NCI-H1417 (cell line): ENCODE results near the gene GAL3ST2.
"Not testable (repeated sequence)": the region's sequence is repeated elsewhere in the genome, so short reads cannot be mapped to it uniquely, and the experiment has no call there.

Experiments used
- DNase-seq, 3 experiments: peaks; one replicate each; lab custom pipeline; 2025; lab: John Stamatoyannopoulos, UW

Gene GAL3ST2

DNA sequence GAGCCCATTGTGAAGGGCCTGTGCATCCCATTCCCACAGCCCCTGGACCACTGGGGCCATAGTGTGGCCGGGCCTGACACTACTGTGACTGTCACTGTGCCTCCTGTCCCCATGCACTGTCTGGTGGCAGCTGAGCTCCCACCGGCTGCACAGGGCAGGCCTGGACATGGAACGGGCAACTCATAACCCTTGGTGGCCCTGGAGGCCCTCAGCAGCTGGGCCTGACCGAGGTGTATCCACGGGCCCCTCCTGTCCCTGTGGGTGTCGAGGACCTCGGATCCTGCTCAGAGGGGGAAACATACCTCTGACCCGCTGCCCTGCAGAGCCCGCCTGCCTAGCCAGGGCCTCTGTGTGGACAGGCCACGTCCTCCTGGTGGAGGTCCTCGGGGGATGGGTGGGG, 7.8 kb upstream of the GAL3ST2 start:
- DNase-seq, result no peak

- DNase-seq, result no peak
Observed at GRCh38 chr2:241769819-241770184, 6.8 kb upstream of the GAL3ST2 start.

DNA sequence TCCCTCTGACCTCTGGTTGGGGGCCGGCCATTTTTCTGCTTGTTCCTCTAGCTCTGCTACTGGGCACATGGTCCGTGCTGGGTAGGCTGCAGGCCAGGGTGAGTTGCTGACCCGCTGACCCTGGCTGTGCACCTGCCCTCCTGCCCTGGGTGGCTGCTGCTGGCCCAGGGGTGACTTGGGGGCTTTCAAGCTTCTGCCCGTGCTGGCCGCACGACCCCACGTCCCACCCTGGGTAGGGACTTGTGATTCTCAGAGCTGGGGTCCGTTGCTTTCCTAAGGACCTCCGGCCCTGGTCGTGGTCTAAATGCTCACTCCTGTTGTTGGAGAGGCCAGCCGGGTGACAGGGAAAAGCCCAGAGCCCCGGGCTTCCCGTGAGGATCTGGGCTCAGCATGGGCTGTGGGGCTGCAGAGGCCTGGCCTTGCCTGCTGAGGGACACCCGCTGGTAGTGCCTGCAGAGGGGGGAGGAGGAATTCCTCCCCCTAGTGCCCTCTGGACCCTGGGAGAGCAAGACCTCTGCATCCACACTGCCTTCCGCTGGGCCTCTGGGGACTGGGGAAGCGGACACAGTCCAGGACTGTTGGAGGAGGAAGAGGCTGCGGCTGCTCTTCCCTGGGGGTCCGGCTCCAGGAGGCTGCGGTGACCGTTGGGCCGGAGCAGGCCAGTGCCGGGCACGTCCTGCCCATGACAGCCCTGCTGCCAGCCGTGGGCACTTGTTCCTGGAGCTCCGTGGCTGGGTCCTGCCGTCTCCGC, 6.3 kb upstream of the GAL3ST2 start:
- no peak for DNase-seq

DNA sequence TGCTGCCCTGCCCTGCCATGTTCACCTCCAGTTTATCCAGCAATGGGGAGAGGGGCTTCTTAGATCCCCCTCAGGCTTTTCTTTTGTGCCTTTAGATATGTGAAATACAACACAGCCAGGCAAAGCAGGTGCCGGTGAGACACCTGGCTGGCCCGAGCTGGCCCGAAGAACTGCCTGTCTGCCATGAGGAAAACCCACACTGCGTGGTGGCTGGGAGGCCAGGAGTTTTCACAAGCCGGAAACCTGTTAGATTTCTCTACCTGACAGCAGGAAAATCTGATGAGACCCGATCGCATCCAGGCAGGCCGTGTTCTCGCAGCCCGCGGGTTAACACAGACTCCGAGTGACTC, 5.7 kb upstream of the GAL3ST2 start:
- no peak for DNase-seq

DNA sequence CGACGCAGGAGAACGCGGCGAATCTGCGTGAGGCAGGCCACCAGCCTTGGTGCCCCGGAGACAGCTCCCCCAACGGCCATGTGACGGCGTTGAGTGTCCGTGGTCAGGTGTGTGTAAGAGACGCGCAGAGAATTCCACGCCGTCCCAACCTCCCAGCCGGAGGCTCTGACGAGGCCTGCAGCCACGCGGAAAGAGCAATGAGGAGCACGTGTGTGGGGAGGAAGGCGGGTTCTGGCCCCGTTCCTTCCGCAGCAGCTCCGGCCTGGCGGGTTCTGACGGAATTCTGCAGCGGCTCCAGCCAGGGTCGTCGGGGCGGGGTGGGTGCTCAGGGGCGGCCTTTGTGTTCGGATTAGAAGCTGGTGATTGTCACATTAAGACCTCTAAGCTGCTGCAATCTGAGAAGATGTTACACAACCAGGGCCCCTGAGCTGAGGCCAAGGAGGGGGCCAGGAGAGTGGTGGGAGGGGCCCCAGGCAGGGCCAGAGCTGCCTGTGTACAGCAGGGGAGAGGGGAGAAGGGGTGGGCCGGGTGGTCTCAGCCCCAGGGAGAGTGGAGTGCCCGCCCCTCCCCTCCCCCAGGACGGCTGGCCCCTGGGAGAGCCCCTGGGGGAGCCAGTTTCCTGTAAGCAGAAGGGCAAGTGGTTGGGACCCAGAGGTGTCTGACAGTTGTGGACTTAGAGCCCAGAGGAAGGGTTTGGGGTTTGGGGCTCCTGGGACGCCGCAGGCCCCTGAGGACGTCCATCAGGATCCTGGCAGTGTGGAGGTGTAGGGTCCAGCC, 5.1 kb upstream of the GAL3ST2 start:
- no peak for DNase-seq

DNA sequence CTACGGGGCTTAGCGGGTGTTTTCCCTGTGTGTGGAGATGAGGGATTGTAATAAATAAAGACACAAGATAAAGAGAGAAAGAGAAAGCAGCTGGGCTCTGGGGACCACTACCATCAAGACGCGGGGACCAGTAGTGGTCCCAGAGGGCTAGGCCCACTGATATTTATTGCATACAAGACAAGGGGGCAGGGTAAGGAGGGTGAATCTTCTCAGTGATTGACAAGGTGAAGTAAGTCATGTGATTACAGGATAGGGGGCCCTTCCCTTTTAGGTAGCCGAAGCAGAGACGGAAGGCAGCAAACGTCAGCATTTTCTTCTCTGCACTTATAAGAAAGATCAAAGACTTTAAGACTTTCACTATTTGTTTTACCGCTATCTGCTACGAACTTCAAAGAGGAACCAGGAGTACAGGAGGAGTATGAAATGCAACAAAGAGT, 4.5 kb upstream of the GAL3ST2 start:
- no peak for DNase-seq

GRCh38 chr2:241773511-241774418, 2.9 kb upstream of the GAL3ST2 start:
- peak in 2 of 3 experiments; percentile 76 to 83 for DNase-seq

- DNase-seq, result peak in 2 of 3 experiments; percentile 83 to 88
Observed at GRCh38 chr2:241774419-241775222, 2.0 kb upstream of the GAL3ST2 start.

DNA sequence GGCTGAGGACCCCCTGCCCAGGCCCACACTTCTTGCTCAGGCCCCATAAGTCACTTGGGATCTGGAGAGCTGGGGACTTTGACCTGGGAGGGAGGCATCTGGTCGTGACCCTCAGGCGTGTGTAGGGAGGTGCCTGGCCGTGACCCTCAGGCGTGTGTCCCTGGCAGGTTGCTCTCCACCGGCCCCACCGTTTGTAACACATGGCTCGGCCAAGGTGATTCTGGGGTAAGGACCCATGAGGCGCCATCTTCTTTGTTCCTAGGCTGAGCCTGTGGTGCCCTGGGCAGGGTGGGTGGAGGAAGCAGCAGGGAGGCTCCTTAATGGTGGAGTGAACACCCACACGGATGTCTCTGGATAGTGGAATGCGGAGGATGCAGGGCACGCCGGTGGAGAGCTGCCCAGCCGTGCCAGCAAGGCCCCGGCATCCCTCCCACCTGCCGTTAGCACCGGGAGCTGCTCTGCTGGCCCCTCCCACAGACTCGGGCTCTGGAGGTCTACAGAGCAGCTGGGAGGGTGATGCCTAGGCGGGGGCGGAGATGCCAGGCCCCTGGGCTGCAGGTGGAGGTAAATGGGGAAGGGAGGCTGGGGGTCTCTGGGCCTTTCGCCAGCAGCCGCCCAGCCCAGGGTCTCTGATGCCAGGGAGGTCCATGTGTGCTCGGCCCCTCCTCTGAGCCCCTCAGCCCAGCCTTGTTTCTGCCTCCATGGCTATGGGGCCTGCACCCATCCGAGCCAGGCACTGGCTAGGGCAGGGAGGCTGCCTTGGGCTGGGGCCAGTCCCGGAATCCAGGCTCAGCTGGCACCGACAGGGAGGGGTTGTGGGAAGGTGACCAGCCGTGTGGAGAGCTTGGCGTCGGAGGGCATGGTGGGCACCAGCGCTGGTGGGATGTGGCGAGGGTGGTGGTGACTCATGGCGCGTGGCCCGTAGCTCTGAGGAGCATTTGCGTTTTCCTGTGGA, 1.1 kb upstream of the GAL3ST2 start:
- DNase-seq, result peak in 2 of 3 experiments; percentile 44 to 54

DNA sequence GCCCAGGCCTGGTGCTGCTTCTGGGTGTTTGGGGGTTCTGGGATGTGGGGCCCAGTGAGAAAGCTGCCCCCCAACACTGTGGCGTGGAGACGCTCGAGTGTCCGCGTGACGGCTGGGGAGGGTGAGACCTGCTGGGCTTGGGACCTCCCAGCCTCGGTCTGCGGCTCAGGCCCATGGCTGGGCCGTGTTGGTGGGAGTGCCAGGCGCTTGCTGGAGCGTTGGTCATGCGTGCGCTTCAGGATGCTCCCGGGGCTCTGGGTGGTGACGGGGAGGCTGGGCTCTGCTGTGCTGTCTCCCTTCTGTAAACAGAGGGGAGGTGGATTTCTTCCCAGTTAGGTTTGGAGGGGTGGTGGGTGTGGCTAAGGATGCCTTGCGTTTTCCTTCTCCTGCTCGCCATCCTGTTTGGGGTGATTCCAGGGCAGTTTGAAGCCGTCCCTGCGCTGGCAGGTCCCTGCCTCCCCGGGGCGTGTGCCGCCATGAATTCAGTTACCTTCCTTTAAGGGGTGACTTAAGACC, 606 bp downstream of the GAL3ST2 start:
- DNase-seq, result no peak

- no peak for DNase-seq
Observed at GRCh38 chr2:241777686-241778627, 1.3 kb downstream of the GAL3ST2 start.

DNA sequence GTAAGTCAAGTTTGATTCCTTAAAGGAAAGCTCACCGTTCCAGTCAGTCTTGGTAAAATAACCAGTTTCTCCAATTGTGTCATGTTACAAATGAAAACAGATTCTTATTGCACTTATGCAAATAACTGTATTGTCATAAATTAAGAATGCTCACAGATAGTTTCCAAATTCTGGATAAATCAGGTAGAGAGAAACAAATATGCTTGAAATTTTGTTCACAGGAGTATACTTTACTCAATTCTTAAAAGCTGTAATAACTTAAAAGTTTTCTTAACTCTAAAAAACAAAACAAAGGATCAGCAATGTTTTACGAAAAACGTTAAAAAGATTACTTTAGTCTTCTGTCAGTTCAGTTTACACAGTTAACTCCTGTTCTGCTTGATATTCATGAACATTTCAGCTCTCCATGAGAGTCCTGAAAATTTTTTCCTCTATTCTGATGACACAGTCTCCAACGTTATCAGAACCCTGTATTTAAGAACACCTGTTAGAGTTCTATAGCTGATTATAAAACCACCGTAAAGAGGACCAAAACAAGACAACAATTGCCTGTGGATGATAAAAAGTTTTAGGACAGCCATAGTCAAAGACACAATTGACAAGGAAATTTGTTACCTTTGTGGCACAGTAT, 4.4 kb downstream of the GAL3ST2 start:
- no peak for DNase-seq

GRCh38 chr2:241782053-241782452, 5.4 kb downstream of the GAL3ST2 start:
- not testable (repeated sequence) for DNase-seq

GRCh38 chr2:241788135-241788534, 11.5 kb downstream of the GAL3ST2 start:
- no peak for DNase-seq

GRCh38 chr2:241788572-241788971, 11.9 kb downstream of the GAL3ST2 start:
- DNase-seq, result no peak

DNA sequence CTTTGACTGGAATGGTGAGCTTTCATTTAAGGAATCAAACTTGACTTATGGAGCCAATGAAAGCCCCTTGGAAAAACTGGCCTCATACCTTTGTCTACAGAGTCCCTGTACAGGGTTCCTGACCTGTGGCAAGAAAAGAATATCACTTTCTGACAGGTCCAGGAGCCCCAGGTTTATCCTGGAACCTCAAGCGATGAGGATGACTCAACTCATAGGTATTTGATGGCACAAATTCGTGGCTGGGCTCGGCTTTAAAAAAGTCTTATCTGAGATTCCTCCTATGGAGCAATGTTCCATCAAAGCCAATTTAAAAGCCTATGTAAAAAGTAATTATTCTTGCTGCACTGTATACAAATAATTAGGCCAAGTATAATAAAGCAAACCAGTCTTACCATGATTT, 14.8 kb downstream of the GAL3ST2 start:
- not testable (repeated sequence) for DNase-seq

- DNase-seq, result no peak
Observed at GRCh38 chr2:241793385-241793784, 16.8 kb downstream of the GAL3ST2 start.

GRCh38 chr2:241794250-241794823, 17.7 kb downstream of the GAL3ST2 start:
- no peak for DNase-seq
